ENCODE data around the gene SDK2. TPM values are rescaled to one million over a fixed set of nuclear protein-coding genes. Genes with fewer than 3 reads are reported as not detected.
"Not testable (repeated sequence)": the region's sequence is repeated elsewhere in the genome, so short reads cannot be mapped to it uniquely, and the experiment has no call there.

Gene SDK2
- polyA plus RNA-seq, 1 donor from 2014 or later, result 3.3 TPM

DNA sequence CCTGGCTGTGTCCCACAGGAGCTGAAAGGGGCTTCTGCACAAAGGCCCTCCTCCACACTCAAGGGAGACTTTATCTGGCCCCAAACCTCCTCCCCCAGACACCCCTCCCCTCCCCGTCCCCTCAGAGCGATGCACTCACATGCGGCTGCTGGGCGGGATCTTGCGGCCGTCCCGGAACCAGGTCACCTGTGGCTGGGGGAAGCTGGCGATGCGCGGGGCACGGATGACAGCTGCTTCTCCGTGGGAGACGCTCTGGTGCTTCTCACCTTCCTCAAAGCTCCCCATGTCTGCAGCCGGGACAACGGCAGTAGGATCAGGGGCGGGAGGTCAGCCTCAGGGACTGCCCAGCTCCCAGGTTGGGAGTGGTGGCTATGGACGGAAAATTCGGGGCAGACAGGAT, 188.5 kb downstream of the SDK2 start:
- H3K4me3 Mint-ChIP-seq, result no peak overlapping the region
- H3K27ac Mint-ChIP-seq, result no peak overlapping the region
- H3K27me3 Mint-ChIP-seq, result no peaks in the 10 kb centered on the region
- no peaks in the 10 kb centered on the region for H3K4me1 Mint-ChIP-seq
- peaks cover 4% of the 10 kb centered on the region for H3K36me3 Mint-ChIP-seq
- H3K9me3 Mint-ChIP-seq, result peaks cover 0 to 3% (median 0%) of the 10 kb centered on the region in 3 donors

DNA sequence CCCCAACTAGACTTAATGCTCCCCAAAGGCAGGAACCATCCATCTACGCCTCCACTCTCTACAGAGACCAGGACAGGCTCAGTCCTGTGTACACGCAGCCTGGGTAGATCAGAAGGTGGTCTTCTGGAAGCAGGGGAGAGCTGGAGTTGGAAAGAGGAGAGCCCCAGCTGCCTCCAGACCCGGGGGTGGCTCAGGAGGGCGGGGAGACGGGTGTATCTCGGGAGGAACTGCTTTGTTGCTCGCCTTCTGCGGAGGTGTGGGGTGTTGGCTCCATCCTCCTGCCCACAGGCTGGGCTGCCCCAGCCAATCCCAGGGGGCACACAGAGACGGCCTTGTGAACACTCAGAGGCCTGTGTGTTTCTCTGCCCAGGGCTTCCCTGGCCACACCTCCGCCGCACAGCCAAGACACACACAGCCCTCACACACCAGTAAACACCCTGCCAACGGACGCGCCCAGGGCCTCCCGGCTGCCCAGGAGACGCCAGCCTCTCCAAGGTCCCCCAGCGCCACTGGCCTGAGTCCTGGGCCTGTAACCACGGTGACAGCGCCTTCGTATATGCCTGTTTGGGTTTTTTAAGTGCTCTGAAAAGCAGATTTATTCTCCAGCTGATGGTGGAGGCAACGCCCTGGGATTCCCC, 189.1 kb downstream of the SDK2 start:
- Mint-ChIP-seq H3K4me1 (no peaks in the 10 kb centered on the region), H3K4me3 (no peak overlapping the region), H3K27me3 (no peaks in the 10 kb centered on the region), H3K9me3 (peaks cover 0 to 3% (median 0%) of the 10 kb centered on the region in 3 donors), H3K36me3 (peaks cover 4% of the 10 kb centered on the region), H3K27ac (peak overlapping the region in 1 of 3 donors; percentile 19)

- not testable (repeated sequence) for H3K27me3 Mint-ChIP-seq, H3K9me3 Mint-ChIP-seq, H3K4me3 Mint-ChIP-seq, H3K27ac Mint-ChIP-seq, H3K36me3 Mint-ChIP-seq, H3K4me1 Mint-ChIP-seq
Measured at GRCh38 chr17:73453494-73453893, 190.8 kb downstream of the SDK2 start.

- Mint-ChIP-seq H3K27ac (no peak overlapping the region), H3K9me3 (peaks cover 0 to 3% (median 0%) of the 10 kb centered on the region in 3 donors), H3K4me1 (no peaks in the 10 kb centered on the region), H3K36me3 (peaks cover 4% of the 10 kb centered on the region), H3K4me3 (no peak overlapping the region), H3K27me3 (no peaks in the 10 kb centered on the region)
Measured at GRCh38 chr17:73453090-73453489, 191.2 kb downstream of the SDK2 start.

GRCh38 chr17:73452009-73452408, 192.2 kb downstream of the SDK2 start:
- peak overlapping the region in 1 of 4 donors; percentile 38 for H3K4me3 Mint-ChIP-seq
- peaks cover 6% of the 10 kb centered on the region for H3K36me3 Mint-ChIP-seq
- peaks cover 0 to 3% (median 0%) of the 10 kb centered on the region in 3 donors for H3K9me3 Mint-ChIP-seq
- no peaks in the 10 kb centered on the region for H3K27me3 Mint-ChIP-seq
- H3K27ac Mint-ChIP-seq, result peak overlapping the region in 1 of 3 donors; percentile 26
- no peaks in the 10 kb centered on the region for H3K4me1 Mint-ChIP-seq

GRCh38 chr17:73447319-73447718, 196.9 kb downstream of the SDK2 start:
- Mint-ChIP-seq H3K36me3 (peaks cover 2% of the 10 kb centered on the region), H3K9me3 (no peaks in the 10 kb centered on the region), H3K27me3 (no peaks in the 10 kb centered on the region), H3K4me1 (no peaks in the 10 kb centered on the region), H3K27ac (no peak overlapping the region), H3K4me3 (no peak overlapping the region)

GRCh38 chr17:73446617-73447016, 197.6 kb downstream of the SDK2 start:
- H3K36me3 Mint-ChIP-seq, result peaks cover 2% of the 10 kb centered on the region
- no peak overlapping the region for H3K27ac Mint-ChIP-seq
- H3K4me3 Mint-ChIP-seq, result no peak overlapping the region
- H3K9me3 Mint-ChIP-seq, result no peaks in the 10 kb centered on the region
- H3K27me3 Mint-ChIP-seq, result no peaks in the 10 kb centered on the region
- no peaks in the 10 kb centered on the region for H3K4me1 Mint-ChIP-seq

GRCh38 chr17:73445466-73445865, 198.8 kb downstream of the SDK2 start:
- Mint-ChIP-seq H3K36me3 (peaks cover 2% of the 10 kb centered on the region), H3K27me3 (no peaks in the 10 kb centered on the region), H3K4me3 (no peak overlapping the region), H3K9me3 (no peaks in the 10 kb centered on the region), H3K4me1 (no peaks in the 10 kb centered on the region), H3K27ac (no peak overlapping the region)

- Mint-ChIP-seq H3K4me3 (no peak overlapping the region), H3K36me3 (peaks cover 6% of the 10 kb centered on the region), H3K4me1 (no peaks in the 10 kb centered on the region), H3K27me3 (no peaks in the 10 kb centered on the region), H3K9me3 (no peaks in the 10 kb centered on the region), H3K27ac (no peak overlapping the region)
Measured at GRCh38 chr17:73444021-73444420, 200.2 kb downstream of the SDK2 start.

- Mint-ChIP-seq H3K27me3 (no peaks in the 10 kb centered on the region), H3K4me3 (peak overlapping the region in 1 of 4 donors; percentile 72), H3K9me3 (no peaks in the 10 kb centered on the region), H3K36me3 (peaks cover 4% of the 10 kb centered on the region), H3K4me1 (no peaks in the 10 kb centered on the region), H3K27ac (no peak overlapping the region)
Measured at GRCh38 chr17:73439597-73439996, 204.6 kb downstream of the SDK2 start.

GRCh38 chr17:73437826-73438225, 206.4 kb downstream of the SDK2 start:
- H3K4me1 Mint-ChIP-seq, result no peaks in the 10 kb centered on the region
- no peak overlapping the region for H3K4me3 Mint-ChIP-seq
- no peaks in the 10 kb centered on the region for H3K27me3 Mint-ChIP-seq
- H3K9me3 Mint-ChIP-seq, result no peaks in the 10 kb centered on the region
- H3K36me3 Mint-ChIP-seq, result peaks cover 4% of the 10 kb centered on the region
- no peak overlapping the region for H3K27ac Mint-ChIP-seq

DNA sequence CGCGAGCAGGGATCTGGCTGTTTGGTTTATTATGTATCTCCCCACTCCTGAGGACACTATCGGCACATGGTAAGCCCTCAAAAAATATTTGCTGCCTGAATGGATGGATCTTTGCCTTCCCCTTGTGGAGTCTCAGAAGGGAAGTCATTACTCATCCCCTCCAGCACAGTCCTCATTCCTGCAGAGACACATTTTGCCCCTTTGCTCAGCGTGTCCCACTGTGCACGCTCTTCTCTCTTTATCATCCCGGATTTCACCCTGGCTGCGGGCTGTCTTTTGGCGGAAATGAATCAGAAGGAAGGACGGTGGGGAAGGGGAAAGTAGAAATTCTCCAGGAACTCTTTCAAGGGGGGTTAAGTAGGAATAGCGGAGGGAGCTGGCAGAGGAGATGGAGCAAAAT, 207.3 kb downstream of the SDK2 start:
- Mint-ChIP-seq H3K4me3 (no peak overlapping the region), H3K27ac (no peak overlapping the region)

DNA sequence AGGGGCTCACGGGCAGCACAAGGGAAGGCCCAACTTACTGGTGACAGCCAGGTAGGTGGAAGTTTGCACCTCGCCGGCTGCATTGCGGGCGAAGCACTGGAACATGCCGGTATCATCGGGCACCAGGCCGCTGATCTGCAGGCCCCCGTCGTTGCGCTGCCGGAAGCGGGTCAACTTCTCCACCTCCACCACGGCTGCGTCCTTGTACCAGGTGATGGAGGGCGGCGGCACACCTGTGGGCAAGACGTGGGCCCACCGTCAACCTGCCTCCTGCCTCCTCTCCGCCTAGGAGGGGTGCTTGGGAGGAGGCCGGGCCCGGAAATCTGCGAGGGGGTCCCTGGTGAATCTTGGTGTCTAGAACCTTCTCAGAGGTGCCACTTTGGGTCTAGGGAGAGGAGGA, 208.8 kb downstream of the SDK2 start:
- H3K36me3 Mint-ChIP-seq, result peaks cover 4% of the 10 kb centered on the region
- no peak overlapping the region for H3K27ac Mint-ChIP-seq
- no peak overlapping the region for H3K4me3 Mint-ChIP-seq
- H3K9me3 Mint-ChIP-seq, result no peaks in the 10 kb centered on the region
- H3K27me3 Mint-ChIP-seq, result no peaks in the 10 kb centered on the region
- H3K4me1 Mint-ChIP-seq, result peaks cover 0 to 6% (median 3%) of the 10 kb centered on the region in 3 donors

More for the DNA sequence above, 207.3 kb downstream of the SDK2 start:
- no peaks in the 10 kb centered on the region for H3K9me3 Mint-ChIP-seq
- no peaks in the 10 kb centered on the region for H3K4me1 Mint-ChIP-seq
- H3K27me3 Mint-ChIP-seq, result no peaks in the 10 kb centered on the region
- H3K36me3 Mint-ChIP-seq, result peaks cover 4% of the 10 kb centered on the region

DNA sequence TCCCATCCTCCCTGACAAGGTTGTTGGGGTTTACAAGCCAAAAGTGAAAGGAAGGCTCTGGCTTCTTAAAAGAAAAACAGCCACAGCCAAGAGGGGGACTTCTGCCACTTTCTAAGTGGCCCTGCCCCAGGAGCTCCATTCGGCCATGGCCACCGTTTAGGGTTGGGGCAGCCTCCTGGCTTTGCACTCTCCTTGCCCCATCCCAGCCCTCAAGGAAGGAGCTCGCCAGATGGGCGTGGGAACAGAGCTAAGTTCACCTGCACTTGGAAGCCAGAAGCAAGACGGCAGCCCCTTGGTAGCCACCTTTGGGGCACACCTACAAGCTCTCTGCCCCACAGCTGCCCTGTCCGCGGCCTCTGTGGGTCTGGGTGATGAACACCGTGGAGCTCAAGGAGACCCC, 210.1 kb downstream of the SDK2 start:
- Mint-ChIP-seq H3K9me3 (no peaks in the 10 kb centered on the region), H3K27me3 (no peaks in the 10 kb centered on the region), H3K4me3 (no peak overlapping the region), H3K4me1 (peaks cover 2 to 6% (median 5%) of the 10 kb centered on the region in 3 donors), H3K36me3 (no peaks in the 10 kb centered on the region), H3K27ac (no peak overlapping the region)

GRCh38 chr17:73433501-73433900, 210.7 kb downstream of the SDK2 start:
- Mint-ChIP-seq H3K4me3 (no peak overlapping the region), H3K27me3 (no peaks in the 10 kb centered on the region), H3K9me3 (no peaks in the 10 kb centered on the region), H3K27ac (no peak overlapping the region), H3K36me3 (no peaks in the 10 kb centered on the region), H3K4me1 (peaks cover 2 to 6% (median 5%) of the 10 kb centered on the region in 3 donors)

GRCh38 chr17:73432624-73433190, 211.5 kb downstream of the SDK2 start:
- Mint-ChIP-seq H3K4me1 (peaks cover 2 to 6% (median 5%) of the 10 kb centered on the region in 3 donors), H3K4me3 (no peak overlapping the region), H3K27ac (no peak overlapping the region), H3K36me3 (no peaks in the 10 kb centered on the region), H3K9me3 (no peaks in the 10 kb centered on the region), H3K27me3 (no peaks in the 10 kb centered on the region)
